Endothelial cell of umbilical vein (primary cell): ENCODE results near the gene NHS. TPM values are rescaled to one million over a fixed set of nuclear protein-coding genes. Genes with fewer than 3 reads are reported as not detected.

Experiments used
- BruUV-seq: library from RNA; stranded (reverse); fragments of 400-500 nt; replicated peaks from 2 replicates; lab custom pipeline; 2021; lab: Mats Ljungman, UMichigan
- CTCF ChIA-PET: fragments of 300-600, 350-600 bp; sonication (Branson Sonifier 250); formaldehyde crosslinking; loops from one replicate; lab custom pipeline; 2021; ENCODE audit warnings: antibody characterized with exemption, inconsistent platforms; lab: Charles Lee
- POLR2A ChIA-PET: fragments of 300-600, 350-600 bp; sonication (Branson Sonifier 250); formaldehyde crosslinking; loops from one replicate; lab custom pipeline; 2021; ENCODE audit warnings: antibody characterized with exemption, inconsistent platforms; lab: Charles Lee
- DNase-seq: peaks from one replicate; pipeline ENCODE4 v3.0.0-alpha.2; 2011; ENCODE audit warnings: low read depth, low spot score
- FAIRE-seq: peaks from 2 replicates; lab custom pipeline; 2011; peaks lifted over from hg19 to GRCh38; lab: Jason Lieb, UNC
- H2AFZ ChIP-seq: 2 replicates; pipeline ENCODE4 v1.6.0; 2012; ENCODE audit warnings: low read depth, low read length, control low read depth, inconsistent platforms
- H3K27ac ChIP-seq: 2 replicates; pipeline ENCODE4 v1.5.1; 2011; ENCODE audit warnings: low read depth, mild to moderate bottlenecking, control low read depth, low read length, moderate library complexity; ENCODE audit not compliant: insufficient read depth
- H3K27me3 ChIP-seq, 2 experiments: 2 replicates each; pipeline versions ENCODE4 v1.6.0 to v1.6.1; 2011; ENCODE audit warnings: low read length in 2 of 2, mixed read lengths in 1 of 2; ENCODE audit not compliant: control insufficient read depth in 2 of 2, insufficient read depth in 2 of 2
- H3K36me3 ChIP-seq, 2 experiments: 2 replicates in 1 of 2; 3 replicates in 1 of 2; pipeline ENCODE4 v1.5.1; 2011; ENCODE audit warnings: low read length in 2 of 2, mild to moderate bottlenecking in 1 of 2, moderate library complexity in 1 of 2; ENCODE audit not compliant: control insufficient read depth in 2 of 2, insufficient read depth in 2 of 2; ENCODE audit errors: extremely low read depth in 1 of 2
- H3K4me1 ChIP-seq: 3 replicates; pipeline ENCODE4 v1.5.1; 2011; ENCODE audit warnings: mild to moderate bottlenecking, low read length; ENCODE audit not compliant: control insufficient read depth, insufficient read depth; ENCODE audit errors: extremely low read depth
- H3K4me2 ChIP-seq: 2 replicates; pipeline ENCODE4 v1.6.1; 2011; ENCODE audit warnings: low read length, control low read depth, mixed read lengths; ENCODE audit not compliant: insufficient read depth
- H3K4me3 ChIP-seq, 3 experiments: fragments of 200-600 bp in 1 of 3; sonication (generic), shearing (Covaris generic) in 1 of 3; replicated peaks in 1 of 3; 2 replicates each; pipeline ENCODE4 v1.5.1; 2011 to 2016; ENCODE audit warnings: control low read depth in 3 of 3, low read length in 3 of 3, mild to moderate bottlenecking in 2 of 3, inconsistent platforms in 1 of 3, low read depth in 1 of 3, moderate library complexity in 1 of 3; ENCODE audit not compliant: insufficient read depth in 1 of 3
- H3K79me2 ChIP-seq: 2 replicates; pipeline ENCODE4 v1.6.0; 2012; ENCODE audit warnings: low read length, inconsistent platforms; ENCODE audit not compliant: control insufficient read depth, insufficient read depth
- H3K9ac ChIP-seq: replicated peaks from 2 replicates; pipeline ENCODE3; 2011; ENCODE audit warnings: low read length, control low read depth; ENCODE audit not compliant: insufficient read depth; ENCODE audit errors: extremely low read depth
- H3K9me1 ChIP-seq: replicated peaks from 3 replicates; pipeline ENCODE4 v1.6.0; 2011; ENCODE audit warnings: mild to moderate bottlenecking, low read length; ENCODE audit not compliant: control insufficient read depth, insufficient read depth; ENCODE audit errors: extremely low read depth
- H3K9me3 ChIP-seq: replicated peaks from 2 replicates; pipeline ENCODE4 v1.5.1; 2012; ENCODE audit warnings: low read length, inconsistent platforms; ENCODE audit not compliant: control insufficient read depth, insufficient read depth
- H4K20me1 ChIP-seq: replicated peaks from 2 replicates; pipeline ENCODE3; 2011; ENCODE audit warnings: mild to moderate bottlenecking, low read length; ENCODE audit not compliant: control insufficient read depth, insufficient read depth; ENCODE audit errors: extremely low read depth
- EZH2 ChIP-seq: IDR thresholded peaks from 2 replicates; pipeline ENCODE4 v1.6.1; 2012; ENCODE audit warnings: borderline replicate concordance, low read depth, mild to moderate bottlenecking, moderate library complexity, low read length, inconsistent platforms; ENCODE audit not compliant: severe bottlenecking
- FOS ChIP-seq: IDR thresholded peaks from 2 replicates; pipeline ENCODE4 v1.6.1; 2011; ENCODE audit warnings: mild to moderate bottlenecking, low read length, moderate library complexity, borderline replicate concordance; ENCODE audit not compliant: insufficient read depth
- GATA2 ChIP-seq: IDR thresholded peaks from 2 replicates; pipeline ENCODE4 v1.7.0; 2011; ENCODE audit warnings: low read depth, mild to moderate bottlenecking, moderate library complexity, mixed read lengths, low read length; ENCODE audit not compliant: insufficient read length, insufficient read depth
- JUN ChIP-seq: IDR thresholded peaks from 2 replicates; pipeline ENCODE4 v1.6.1; 2011; ENCODE audit warnings: borderline replicate concordance, low read depth; ENCODE audit not compliant: insufficient read length, insufficient read depth
- MYC ChIP-seq: IDR thresholded peaks from one replicate; pipeline ENCODE4 v1.6.1; 2011; ENCODE audit warnings: mild to moderate bottlenecking, low read depth, low read length
- POLR2A ChIP-seq: IDR thresholded peaks from 2 replicates; pipeline ENCODE4 v1.6.1; 2012; ENCODE audit warnings: low read depth, mild to moderate bottlenecking, control low read depth, low read length
- POLR2AphosphoS5 ChIP-seq: IDR thresholded peaks from 2 replicates; pipeline ENCODE4 v1.6.1; 2012; ENCODE audit warnings: low read depth, mild to moderate bottlenecking, control low read depth, low read length, moderate library complexity; ENCODE audit not compliant: insufficient read depth
- dilution Hi-C: fragments of 300-500 bp; cut with MboI; formaldehyde crosslinking; loops from one replicate; pipeline ENCODE4 v1.15.0; 2019; ENCODE audit warnings: low sequenced_read_pairs; ENCODE audit not compliant: extremely low pct_ligation_motif_present
- intact Hi-C: fragments of 100-400 bp; cut with micrococcal nuclease; formaldehyde crosslinking; loops from one replicate; pipeline ENCODE4 v1.10.0; 2022
- polyA plus RNA-seq, 4 experiments: library from polyadenylated mRNA; depleted of rRNA in 3 of 4; stranded (reverse) in 3 of 4; unstranded in 1 of 4; fragments of >200 nt; gene quantifications; 2 replicates each; pipeline versions ENCODE4 v1.2.1 to v1.2.3, GENCODE V29; 2011 to 2012; ENCODE audit warnings: missing spikeins in 1 of 4
- total RNA-seq: library from RNA; stranded (reverse); gene quantifications from 2 replicates; pipeline ENCODE4 v1.2.3, GENCODE V29; 2021
- TF ChIP-seq, protein P1 (sequence below), 2 donors: IDR thresholded peaks; 1 replicate in 1 of 2; 2 replicates in 1 of 2; pipeline ENCODE4 v1.5.1; 2011; ENCODE audit warnings: low read length in 2 of 2, mild to moderate bottlenecking in 2 of 2, moderate library complexity in 2 of 2, control low read depth in 1 of 2, inconsistent platforms in 1 of 2, low read depth in 1 of 2; ENCODE audit not compliant: insufficient read depth in 1 of 2; ENCODE audit errors: extremely low read depth in 1 of 2
- TF ChIP-seq, protein P2 (sequence below): IDR thresholded peaks from 2 replicates; pipeline ENCODE4 v1.6.1; 2011; ENCODE audit not compliant: insufficient read depth, insufficient read length

Gene NHS
- total and polyA plus RNA-seq, 2 donors (not counting 3 experiments of a cell fraction or from before 2014, with no cell fraction given) = 0.07 to 0.46 TPM

DNA sequence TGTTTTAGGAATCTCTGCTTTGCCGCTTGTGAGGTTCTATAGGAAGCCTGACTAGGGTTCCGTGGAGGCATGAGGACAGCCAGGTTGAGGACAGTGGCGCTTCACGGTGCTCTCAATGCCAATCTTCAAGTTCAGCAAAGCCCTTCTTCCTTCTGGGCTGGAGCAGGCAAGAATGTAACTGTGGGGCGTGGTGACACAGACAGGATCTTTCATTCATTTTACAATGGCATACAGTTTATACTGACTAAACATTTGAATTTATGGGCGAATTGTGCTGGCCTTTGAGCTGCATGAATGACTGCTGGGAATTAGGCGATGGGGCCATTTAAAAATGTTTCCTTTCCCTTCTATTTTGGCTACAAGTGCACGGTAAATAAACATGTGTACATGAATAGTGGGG is 2.9 kb upstream of the NHS start:
- Histone ChIP-seq H3K4me3 (no peak overlapping the region), H3K4me1 (no peaks in the 10 kb centered on the region), H4K20me1 (no peaks in the 10 kb centered on the region), H3K9me1 (no peaks in the 10 kb centered on the region), H3K9me3 (no peaks in the 10 kb centered on the region), H3K79me2 (no peaks in the 10 kb centered on the region), H3K27ac (no peak overlapping the region), H3K4me2 (no peak overlapping the region), H3K36me3 (no peaks in the 10 kb centered on the region), H3K27me3 (peaks cover 9 to 16% of the 10 kb centered on the region in 2 experiments), H2AFZ (no peak overlapping the region), H3K9ac (no peak overlapping the region)
- no TSS peak for BruUV-seq
- ChIA-PET CTCF (no interaction called here), POLR2A (no interaction called here)
- TF ChIP-seq GATA2 = no peak
- TF ChIP-seq POLR2AphosphoS5 = no peak
- no peak for TF ChIP-seq MYC
- no peak for TF ChIP-seq FOS
- TF ChIP-seq, protein P1, sequence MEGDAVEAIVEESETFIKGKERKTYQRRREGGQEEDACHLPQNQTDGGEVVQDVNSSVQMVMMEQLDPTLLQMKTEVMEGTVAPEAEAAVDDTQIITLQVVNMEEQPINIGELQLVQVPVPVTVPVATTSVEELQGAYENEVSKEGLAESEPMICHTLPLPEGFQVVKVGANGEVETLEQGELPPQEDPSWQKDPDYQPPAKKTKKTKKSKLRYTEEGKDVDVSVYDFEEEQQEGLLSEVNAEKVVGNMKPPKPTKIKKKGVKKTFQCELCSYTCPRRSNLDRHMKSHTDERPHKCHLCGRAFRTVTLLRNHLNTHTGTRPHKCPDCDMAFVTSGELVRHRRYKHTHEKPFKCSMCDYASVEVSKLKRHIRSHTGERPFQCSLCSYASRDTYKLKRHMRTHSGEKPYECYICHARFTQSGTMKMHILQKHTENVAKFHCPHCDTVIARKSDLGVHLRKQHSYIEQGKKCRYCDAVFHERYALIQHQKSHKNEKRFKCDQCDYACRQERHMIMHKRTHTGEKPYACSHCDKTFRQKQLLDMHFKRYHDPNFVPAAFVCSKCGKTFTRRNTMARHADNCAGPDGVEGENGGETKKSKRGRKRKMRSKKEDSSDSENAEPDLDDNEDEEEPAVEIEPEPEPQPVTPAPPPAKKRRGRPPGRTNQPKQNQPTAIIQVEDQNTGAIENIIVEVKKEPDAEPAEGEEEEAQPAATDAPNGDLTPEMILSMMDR (IDR thresholded peaks at IDR 0.05; ENCODE audit: extremely low read depth in 1 of 2, insufficient read depth in 1 of 2, low read depth in 1 of 2, low read length in 2 of 2) = no peak
- TF ChIP-seq, protein P2, sequence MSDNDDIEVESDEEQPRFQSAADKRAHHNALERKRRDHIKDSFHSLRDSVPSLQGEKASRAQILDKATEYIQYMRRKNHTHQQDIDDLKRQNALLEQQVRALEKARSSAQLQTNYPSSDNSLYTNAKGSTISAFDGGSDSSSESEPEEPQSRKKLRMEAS = no peak
- no peak for TF ChIP-seq POLR2A
- no peak for TF ChIP-seq EZH2
- no peak for TF ChIP-seq JUN
- FAIRE-seq = no peak
- no peak for DNase-seq
- intact Hi-C loops = no loop called here
- dilution Hi-C loops = no loop called here
